Measurements from ENCODE around the gene KHK. TPM values are rescaled to one million over a fixed set of nuclear protein-coding genes. Genes with fewer than 3 reads are reported as not detected.

The KHK gene
- total RNA-seq, 2 experiments from 2014 or later: 6.7 to 9.5 TPM

GRCh38 chr2:27087823-27088410 lies 1.3 kb downstream of the KHK start:
- H3K4me1 Mint-ChIP-seq (ENCODE audit: low read depth): peaks cover 14% of the 10 kb centered on the region
- no peak for TF ChIP-seq CTCF (IDR thresholded peaks at IDR 0.05)
- no peaks in the 10 kb centered on the region for H3K27me3 Mint-ChIP-seq
- CTCF ChIA-PET: interaction anchor here (0.9 to 2.4 kb wide), 7 partner anchors 9 to 242 kb away, joined by 3 to 16 read pairs (median 4); no protein-coding TSS in a partner anchor
- H3K9me3 Mint-ChIP-seq: no peaks in the 10 kb centered on the region
- H3K27ac Mint-ChIP-seq: no peak overlapping the region
- POLR2A ChIA-PET: interaction anchor here (0.6 to 2.2 kb wide), 3 partner anchors 9 to 55 kb away, joined by 3 to 10 read pairs (median 3); no protein-coding TSS in a partner anchor
- intact Hi-C loops (cut with micrococcal nuclease): loop anchor here (5.0 kb wide), 1 partner anchor 126 kb away; no protein-coding TSS in a partner anchor
- H3K4me3 Mint-ChIP-seq: peak overlapping the region; percentile 82
- no peaks in the 10 kb centered on the region for H3K36me3 Mint-ChIP-seq (ENCODE audit: low read depth)
- DNase-seq: no peak
- no peak for ATAC-seq

GRCh38 chr2:27088634-27089033 lies 2.1 kb downstream of the KHK start:
- DNase-seq: no peak
- H3K27ac Mint-ChIP-seq: no peak overlapping the region
- H3K27me3 Mint-ChIP-seq: no peaks in the 10 kb centered on the region
- H3K4me3 Mint-ChIP-seq: no peak overlapping the region
- intact Hi-C loops (cut with micrococcal nuclease): loop anchor here (5.0 kb wide), 1 partner anchor 126 kb away; no protein-coding TSS in a partner anchor
- ChIA-PET CTCF (interaction anchor here (1.6 to 2.4 kb wide), 2 partner anchors 9 to 191 kb away, joined by 5 to 16 read pairs; no protein-coding TSS in a partner anchor), POLR2A (no interaction called here)
- peaks cover 14% of the 10 kb centered on the region for H3K4me1 Mint-ChIP-seq (ENCODE audit: low read depth)
- no peaks in the 10 kb centered on the region for H3K9me3 Mint-ChIP-seq
- ATAC-seq: no peak
- H3K36me3 Mint-ChIP-seq (ENCODE audit: low read depth): no peaks in the 10 kb centered on the region
- no peak for TF ChIP-seq CTCF (IDR thresholded peaks at IDR 0.05)

- intact Hi-C loops (cut with micrococcal nuclease): loop anchor here (5.0 kb wide), 1 partner anchor 127 kb away; no protein-coding TSS in a partner anchor
- H3K27me3 Mint-ChIP-seq: no peaks in the 10 kb centered on the region
- ChIA-PET CTCF (interaction anchor here (1.6 kb wide), 1 partner anchor 191 kb away, joined by 5 read pairs; no protein-coding TSS in a partner anchor), POLR2A (interaction anchor here (0.6 kb wide), 2 partner anchors 339 to 1458 kb away, joined by 3 to 4 read pairs; partner anchors contain the start of gene NRBP1)
- no peak for TF ChIP-seq CTCF (IDR thresholded peaks at IDR 0.05)
- H3K4me1 Mint-ChIP-seq (ENCODE audit: low read depth): peaks cover 14% of the 10 kb centered on the region
- no peaks in the 10 kb centered on the region for H3K36me3 Mint-ChIP-seq (ENCODE audit: low read depth)
- no peak overlapping the region for H3K27ac Mint-ChIP-seq
- no peak for ATAC-seq
- H3K9me3 Mint-ChIP-seq: no peaks in the 10 kb centered on the region
- DNase-seq: no peak
- no peak overlapping the region for H3K4me3 Mint-ChIP-seq
Measured at GRCh38 chr2:27089111-27089954, 2.8 kb downstream of the KHK start.

GRCh38 chr2:27091746-27092695 lies 5.4 kb downstream of the KHK start:
- H3K9me3 Mint-ChIP-seq: no peaks in the 10 kb centered on the region
- H3K36me3 Mint-ChIP-seq (ENCODE audit: low read depth): no peaks in the 10 kb centered on the region
- H3K27me3 Mint-ChIP-seq: no peaks in the 10 kb centered on the region
- H3K4me3 Mint-ChIP-seq: no peak overlapping the region
- ChIA-PET CTCF (interaction anchor here (1.6 to 1.9 kb wide), 2 partner anchors 99 to 130 kb away, joined by 3 to 5 read pairs; no protein-coding TSS in a partner anchor), POLR2A (no interaction called here)
- intact Hi-C loops (cut with micrococcal nuclease): loop anchor here (10.0 kb wide), 1 partner anchor 123 kb away; the partner anchor contains the start of genes ATRAID, CAD and SLC5A6
- DNase-seq: no peak
- peaks cover 8% of the 10 kb centered on the region for H3K4me1 Mint-ChIP-seq (ENCODE audit: low read depth)
- ATAC-seq: no peak
- no peak for TF ChIP-seq CTCF (IDR thresholded peaks at IDR 0.05)
- no peak overlapping the region for H3K27ac Mint-ChIP-seq

Data from activated CD8-positive, alpha-beta T cell treated with anti-CD3 and anti-CD28 coated beads for 36 hours (primary cell).